ENCODE data around the gene CYP2U1.
"Not testable (repeated sequence)": the region's sequence is repeated elsewhere in the genome, so short reads cannot be mapped to it uniquely, and the experiment has no call there.

The CYP2U1 gene

DNA sequence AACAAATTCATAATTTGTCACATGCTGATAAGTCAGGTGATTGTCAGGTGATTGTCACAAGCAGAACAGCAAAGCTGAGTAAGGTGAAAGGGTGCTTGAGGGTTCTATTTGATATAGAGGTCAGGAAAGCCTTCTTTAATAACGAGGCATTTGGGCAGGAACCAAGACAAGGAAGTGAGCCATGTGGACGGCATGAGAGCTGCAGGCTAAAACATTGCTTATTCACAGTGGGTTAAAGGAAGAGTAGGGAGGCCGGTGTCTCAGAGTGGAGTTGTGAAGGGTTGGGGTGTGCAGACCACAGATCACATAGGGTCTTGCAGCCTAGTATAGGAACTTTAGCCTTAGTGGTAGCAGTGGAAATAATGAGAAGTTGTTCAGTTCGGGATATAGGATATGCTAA is 31.3 kb upstream of the CYP2U1 start:
- Histone ChIP-seq H3K36me3 (peaks cover 23% of the 10 kb centered on the region), H3K27me3 (no peaks in the 10 kb centered on the region), H3K27ac (no peak overlapping the region), H3K4me3 (ENCODE audit: low read depth in 1 of 2, low read length in 1 of 2) (no peak overlapping the region), H3K4me1 (ENCODE audit: control insufficient read depth in 1 of 2, insufficient read depth in 1 of 2, low read depth in 1 of 2, low read length in 1 of 2) (peaks cover 0 to 5% of the 10 kb centered on the region in 2 experiments), H3K9me3 (no peaks in the 10 kb centered on the region)
- TF ChIP-seq, protein P1, sequence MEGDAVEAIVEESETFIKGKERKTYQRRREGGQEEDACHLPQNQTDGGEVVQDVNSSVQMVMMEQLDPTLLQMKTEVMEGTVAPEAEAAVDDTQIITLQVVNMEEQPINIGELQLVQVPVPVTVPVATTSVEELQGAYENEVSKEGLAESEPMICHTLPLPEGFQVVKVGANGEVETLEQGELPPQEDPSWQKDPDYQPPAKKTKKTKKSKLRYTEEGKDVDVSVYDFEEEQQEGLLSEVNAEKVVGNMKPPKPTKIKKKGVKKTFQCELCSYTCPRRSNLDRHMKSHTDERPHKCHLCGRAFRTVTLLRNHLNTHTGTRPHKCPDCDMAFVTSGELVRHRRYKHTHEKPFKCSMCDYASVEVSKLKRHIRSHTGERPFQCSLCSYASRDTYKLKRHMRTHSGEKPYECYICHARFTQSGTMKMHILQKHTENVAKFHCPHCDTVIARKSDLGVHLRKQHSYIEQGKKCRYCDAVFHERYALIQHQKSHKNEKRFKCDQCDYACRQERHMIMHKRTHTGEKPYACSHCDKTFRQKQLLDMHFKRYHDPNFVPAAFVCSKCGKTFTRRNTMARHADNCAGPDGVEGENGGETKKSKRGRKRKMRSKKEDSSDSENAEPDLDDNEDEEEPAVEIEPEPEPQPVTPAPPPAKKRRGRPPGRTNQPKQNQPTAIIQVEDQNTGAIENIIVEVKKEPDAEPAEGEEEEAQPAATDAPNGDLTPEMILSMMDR (IDR thresholded peaks at IDR 0.05) = no peak

DNA sequence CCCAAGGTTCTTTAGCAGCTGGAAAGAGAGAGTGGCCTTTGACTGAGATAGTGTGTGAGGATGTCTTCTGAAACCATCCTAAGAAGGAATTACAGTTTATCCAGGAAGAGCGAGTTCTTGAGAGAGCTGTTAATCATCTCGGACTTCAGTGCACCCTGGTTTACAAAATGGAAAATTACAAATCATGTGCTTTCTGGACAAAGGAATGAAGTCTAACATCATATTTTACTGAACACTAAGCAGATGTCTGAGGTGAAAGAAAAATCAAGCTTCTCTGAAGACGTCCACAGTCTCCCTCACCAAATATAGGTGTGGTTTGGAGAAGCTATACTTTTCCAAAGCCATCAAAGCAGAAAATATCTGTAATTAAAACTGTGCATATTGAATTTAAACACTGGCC is 30.8 kb upstream of the CYP2U1 start:
- TF ChIP-seq, protein P1 (IDR thresholded peaks at IDR 0.05) = no peak
- H3K27me3 ChIP-seq = no peaks in the 10 kb centered on the region
- H3K36me3 ChIP-seq = peaks cover 23% of the 10 kb centered on the region
- H3K27ac ChIP-seq = no peak overlapping the region
- H3K4me3 ChIP-seq (ENCODE audit: low read depth in 1 of 2, low read length in 1 of 2) = no peak overlapping the region
- no peaks in the 10 kb centered on the region for H3K9me3 ChIP-seq
- H3K4me1 ChIP-seq (ENCODE audit: control insufficient read depth in 1 of 2, insufficient read depth in 1 of 2, low read depth in 1 of 2, low read length in 1 of 2) = peaks cover 0 to 5% of the 10 kb centered on the region in 2 experiments

DNA sequence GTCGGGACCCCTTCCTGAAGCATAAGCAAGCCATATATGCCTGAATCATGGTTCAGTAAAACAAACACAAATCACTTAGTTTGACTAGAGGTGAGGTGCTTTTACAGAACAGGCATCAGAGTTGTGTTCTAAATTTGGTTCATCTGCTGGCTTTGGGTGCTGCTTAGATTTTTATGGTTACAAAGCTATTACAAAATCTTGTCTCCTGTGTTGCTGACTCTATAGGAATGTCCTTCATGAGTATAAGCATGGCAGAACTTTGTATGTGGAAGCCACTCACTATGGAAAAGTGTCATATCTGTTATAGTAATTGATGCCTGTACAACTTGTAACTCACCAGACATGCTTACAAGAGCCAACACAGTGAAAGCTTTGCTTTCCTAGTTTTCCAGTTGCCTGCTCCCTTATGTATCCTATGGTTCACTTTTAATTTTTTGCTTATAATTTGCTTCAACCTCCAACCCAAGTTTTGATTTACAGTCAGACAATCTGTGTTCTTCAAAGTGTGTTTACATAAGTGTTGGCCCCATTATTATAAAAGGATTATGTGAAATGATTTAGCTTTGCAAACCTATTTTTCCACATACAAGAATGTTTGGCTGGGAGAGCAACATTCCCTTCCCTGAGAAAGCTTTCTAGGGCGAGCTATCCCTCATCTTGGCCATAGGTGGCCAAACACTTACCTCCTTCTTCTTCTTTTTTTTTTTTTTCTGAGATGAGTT is 30.0 kb upstream of the CYP2U1 start:
- H3K4me1 ChIP-seq (ENCODE audit: control insufficient read depth in 1 of 2, insufficient read depth in 1 of 2, low read depth in 1 of 2, low read length in 1 of 2) = peaks cover 0 to 5% of the 10 kb centered on the region in 2 experiments
- TF ChIP-seq, protein P1 (IDR thresholded peaks at IDR 0.05) = no peak
- H3K27ac ChIP-seq = no peak overlapping the region
- H3K36me3 ChIP-seq = peaks cover 23% of the 10 kb centered on the region
- H3K4me3 ChIP-seq (ENCODE audit: low read depth in 1 of 2, low read length in 1 of 2) = no peak overlapping the region
- no peaks in the 10 kb centered on the region for H3K9me3 ChIP-seq
- no peaks in the 10 kb centered on the region for H3K27me3 ChIP-seq

DNA sequence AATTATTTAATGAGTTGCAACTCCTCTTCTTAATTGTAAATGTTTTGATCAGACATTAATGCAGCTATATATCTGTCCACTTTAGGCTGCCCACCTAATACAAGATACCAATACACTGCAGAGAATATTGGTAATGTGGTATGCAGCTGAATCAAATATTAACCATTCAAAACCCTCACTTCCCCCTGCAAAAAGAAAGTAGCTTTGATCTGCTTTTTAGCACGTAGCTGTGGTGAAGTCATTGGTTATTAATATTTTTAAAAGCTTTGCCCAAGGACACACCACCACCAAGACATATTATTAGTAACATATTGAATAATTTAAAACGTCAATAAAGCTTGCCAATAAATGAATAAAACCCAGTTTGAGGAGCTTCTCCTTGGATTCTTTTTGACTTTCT is 28.6 kb upstream of the CYP2U1 start:
- H3K9me3 ChIP-seq = no peaks in the 10 kb centered on the region
- peaks cover 0 to 5% of the 10 kb centered on the region in 2 experiments for H3K4me1 ChIP-seq (ENCODE audit: control insufficient read depth in 1 of 2, insufficient read depth in 1 of 2, low read depth in 1 of 2, low read length in 1 of 2)
- H3K27me3 ChIP-seq = no peaks in the 10 kb centered on the region
- TF ChIP-seq, protein P1 (IDR thresholded peaks at IDR 0.05) = no peak
- H3K4me3 ChIP-seq (ENCODE audit: low read depth in 1 of 2, low read length in 1 of 2) = no peak overlapping the region
- no peak overlapping the region for H3K27ac ChIP-seq
- H3K36me3 ChIP-seq = peaks cover 23% of the 10 kb centered on the region

DNA sequence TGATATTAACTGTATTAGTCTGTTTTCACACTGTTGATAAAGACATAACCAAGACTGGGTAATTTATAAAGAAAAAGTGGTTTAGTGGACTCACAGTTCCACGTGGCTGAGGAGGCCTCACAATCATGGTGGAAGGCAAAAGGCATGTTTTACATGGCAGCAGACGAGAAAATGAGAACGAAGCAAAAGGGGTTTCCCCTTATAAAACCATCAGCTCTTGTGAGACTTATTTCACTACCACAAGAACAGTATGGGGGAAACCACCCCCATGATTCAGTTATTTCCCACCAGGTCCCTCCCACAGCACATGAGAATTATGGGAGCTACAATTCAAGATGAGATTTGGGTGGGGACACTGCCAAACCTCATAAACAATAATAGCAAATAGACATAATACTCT is 26.3 kb upstream of the CYP2U1 start:
- not testable (repeated sequence) for H3K4me1 ChIP-seq (ENCODE audit: control insufficient read depth in 1 of 2, insufficient read depth in 1 of 2, low read depth in 1 of 2, low read length in 1 of 2); H3K9me3 ChIP-seq; H3K27ac ChIP-seq; H3K27me3 ChIP-seq; H3K4me3 ChIP-seq (ENCODE audit: low read depth in 1 of 2, low read length in 1 of 2)
- peaks cover 24% of the 10 kb centered on the region for H3K36me3 ChIP-seq

DNA sequence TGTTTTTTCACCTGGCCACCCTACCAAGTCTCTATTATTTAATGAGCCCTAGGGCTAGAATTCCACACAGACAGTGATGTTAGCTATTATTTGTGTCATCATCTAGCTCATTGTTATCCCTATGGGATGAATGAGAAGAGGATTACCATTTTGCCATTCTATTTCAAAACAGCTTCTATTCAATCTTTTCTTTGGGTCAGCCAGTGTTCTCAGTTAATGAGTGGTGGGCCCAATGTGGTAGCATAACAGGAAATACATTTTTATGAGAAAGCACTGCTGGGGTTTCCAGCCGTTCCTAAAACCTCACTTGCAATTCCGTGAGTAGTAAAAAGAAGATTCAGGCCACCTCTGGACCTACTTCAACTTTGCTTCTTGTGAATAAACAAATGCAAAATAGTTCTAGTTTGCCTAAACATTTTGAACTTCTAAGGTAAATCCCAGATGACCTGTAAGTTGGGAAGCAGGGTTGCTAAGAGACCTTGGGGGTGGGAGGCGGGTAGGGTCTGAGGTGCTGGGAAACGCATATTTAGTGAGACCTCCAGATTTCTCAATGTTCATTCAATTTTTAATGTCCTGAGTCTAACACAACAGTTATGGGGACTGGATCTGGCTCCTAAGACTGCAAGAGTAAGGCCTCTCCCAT is 24.8 kb upstream of the CYP2U1 start:
- no peak overlapping the region for H3K4me3 ChIP-seq (ENCODE audit: low read depth in 1 of 2, low read length in 1 of 2)
- TF ChIP-seq, protein P1 (IDR thresholded peaks at IDR 0.05) = no peak
- H3K27ac ChIP-seq = no peak overlapping the region
- H3K9me3 ChIP-seq = no peaks in the 10 kb centered on the region
- H3K4me1 ChIP-seq (ENCODE audit: control insufficient read depth in 1 of 2, insufficient read depth in 1 of 2, low read depth in 1 of 2, low read length in 1 of 2) = no peaks in the 10 kb centered on the region
- H3K36me3 ChIP-seq = peaks cover 27% of the 10 kb centered on the region
- H3K27me3 ChIP-seq = no peaks in the 10 kb centered on the region

Measured in neutrophil (primary cell).